ENCODE measurements around the gene SMCO4. TPM values are rescaled to one million over a fixed set of nuclear protein-coding genes. Genes with fewer than 3 reads are reported as not detected.
"Not testable (repeated sequence)": the region's sequence is repeated elsewhere in the genome, so short reads cannot be mapped to it uniquely, and the experiment has no call there.

The SMCO4 gene
- 20.0 and 48.1 TPM in 2 replicates for total RNA-seq

- peak; percentile 59 for TF ChIP-seq CTCF (conservative IDR thresholded peaks at IDR 0.05; ENCODE audit: low read depth, low read length)
- no peak for DNase-seq (ENCODE audit: low read depth)
- peak within 1 kb of the TSS; percentile 70 for H3K4me3 ChIP-seq (ENCODE audit: low read depth, low read length)
These were observed at the start of gene SMCO4 for GRCh38 chr11:93543292-93543977. TSS of gene SMCO4 (minus strand) at chr11:93543391. CDS start at chr11:93479189, 64,202 bp downstream.

- no peak overlapping the region for H3K4me3 ChIP-seq (ENCODE audit: low read depth, low read length)
- DNase-seq (ENCODE audit: low read depth), result peak; percentile 66
- no peak for TF ChIP-seq CTCF (conservative IDR thresholded peaks at IDR 0.05; ENCODE audit: low read depth, low read length)
These were observed 48.2 kb upstream of the SMCO4 start for GRCh38 chr11:93591247-93591898.

- DNase-seq (ENCODE audit: low read depth), result no peak
- no peak for TF ChIP-seq CTCF (conservative IDR thresholded peaks at IDR 0.05; ENCODE audit: low read depth, low read length)
- H3K4me3 ChIP-seq (ENCODE audit: low read depth, low read length), result no peak overlapping the region
These were observed 46.2 kb upstream of the SMCO4 start for GRCh38 chr11:93589347-93589746.

GRCh38 chr11:93587858-93588581 is 44.8 kb upstream of the SMCO4 start:
- no peak for DNase-seq (ENCODE audit: low read depth)
- no peak overlapping the region for H3K4me3 ChIP-seq (ENCODE audit: low read depth, low read length)
- TF ChIP-seq CTCF (conservative IDR thresholded peaks at IDR 0.05; ENCODE audit: low read depth, low read length), result no peak

GRCh38 chr11:93587425-93587824 is 44.2 kb upstream of the SMCO4 start:
- DNase-seq (ENCODE audit: low read depth); H3K4me3 ChIP-seq (ENCODE audit: low read depth, low read length): not testable (repeated sequence)

- no peak overlapping the region for H3K4me3 ChIP-seq (ENCODE audit: low read depth, low read length)
- no peak for TF ChIP-seq CTCF (conservative IDR thresholded peaks at IDR 0.05; ENCODE audit: low read depth, low read length)
- peak; percentile 57 for DNase-seq (ENCODE audit: low read depth)
These were observed 42.6 kb upstream of the SMCO4 start for GRCh38 chr11:93585758-93586157.

- DNase-seq (ENCODE audit: low read depth), result no peak
- H3K4me3 ChIP-seq (ENCODE audit: low read depth, low read length), result no peak overlapping the region
- no peak for TF ChIP-seq CTCF (conservative IDR thresholded peaks at IDR 0.05; ENCODE audit: low read depth, low read length)
These were observed 40.3 kb upstream of the SMCO4 start for GRCh38 chr11:93583490-93583889.

Measured in epithelial cell of proximal tubule (primary cell).